HepG2 (cell line): ENCODE data around the gene VPS13D. TPM values are rescaled to one million over a fixed set of nuclear protein-coding genes. Genes with fewer than 3 reads are reported as not detected.

Experiments
- ATAC-seq: fragments of 200-7000 bp; cut with Tn5 transposase; 3 replicates; pipeline ENCODE4 v1.9.1; 2020; ENCODE audit warnings: mild to moderate bottlenecking, moderate library complexity
- BruUV-seq: library from RNA; stranded (reverse); fragments of 400-500 nt; replicated peaks from 2 replicates; lab custom pipeline; 2021; lab: Mats Ljungman, UMichigan
- CTCF ChIA-PET: fragments of 300-600 bp; formaldehyde crosslinking; extraction: SDS; loops from one replicate; lab custom pipeline; 2021; ENCODE audit warnings: low total read pairs, inconsistent platforms, low intra/inter-chr PET ratio; lab: Yijun Ruan, JAX
- POLR2A ChIA-PET: fragments of 350-600 bp; sonication (Branson Sonifier 250); formaldehyde crosslinking; loops from one replicate; lab custom pipeline; 2020; ENCODE audit warnings: antibody characterized with exemption, inconsistent platforms; lab: Yijun Ruan, JAX
- DNase-seq: peaks from one replicate; pipeline ENCODE4 v3.0.0-alpha.2; 2015; ENCODE audit warnings: low spot score
- FAIRE-seq: peaks from 3 replicates; lab custom pipeline; 2011; peaks lifted over from hg19 to GRCh38; lab: Jason Lieb, UNC
- H2AFZ ChIP-seq: one replicate; pipeline ENCODE4 v1.6.1; 2011; ENCODE audit warnings: low read length, inconsistent platforms
- H3K27ac ChIP-seq: fragments of 300-600 bp; 3 replicates; pipeline ENCODE4 v1.8.0; 2011; ENCODE audit warnings: mixed run types, mild to moderate bottlenecking, mixed read lengths, low read length, inconsistent platforms; ENCODE audit not compliant: insufficient read depth; ENCODE audit errors: extremely low read length
- H3K27me3 ChIP-seq, 2 experiments: fragments of 200-600 bp in 1 of 2; 2 replicates in 1 of 2; 3 replicates in 1 of 2; pipeline versions ENCODE4 v1.6.0 to v1.8.0; 2011; ENCODE audit warnings: low read length in 2 of 2, mild to moderate bottlenecking in 2 of 2, moderate library complexity in 2 of 2, inconsistent platforms in 1 of 2; ENCODE audit not compliant: insufficient read depth in 2 of 2, control insufficient read depth in 1 of 2
- H3K36me3 ChIP-seq, 2 experiments: fragments of 200-600 bp in 1 of 2; replicated peaks in 1 of 2; 2 replicates in 1 of 2; 3 replicates in 1 of 2; pipeline versions ENCODE4 v1.5.1 to v1.8.0; 2011; ENCODE audit warnings: low read length in 2 of 2, inconsistent platforms in 1 of 2; ENCODE audit not compliant: insufficient read depth in 2 of 2, control insufficient read depth in 1 of 2
- H3K4me1 ChIP-seq: 2 replicates; pipeline ENCODE4 v1.5.1; 2012; ENCODE audit warnings: low read length, inconsistent platforms; ENCODE audit not compliant: insufficient read depth
- H3K4me2 ChIP-seq: 2 replicates; pipeline ENCODE4 v1.6.0; 2011; ENCODE audit warnings: low read depth, low read length, inconsistent platforms
- H3K4me3 ChIP-seq, 3 experiments: fragments of 200-600 bp in 1 of 3; sonication (generic), shearing (Covaris generic) in 1 of 3; replicated peaks in 1 of 3; 2 replicates each; pipeline ENCODE4 v1.5.1; 2011 to 2016; ENCODE audit warnings: low read length in 3 of 3, inconsistent platforms in 2 of 3, low read depth in 2 of 3, mild to moderate bottlenecking in 2 of 3, control low read depth in 1 of 3, mixed read lengths in 1 of 3; ENCODE audit not compliant: insufficient read depth in 1 of 3
- H3K79me2 ChIP-seq: one replicate; pipeline ENCODE4 v1.6.1; 2011; ENCODE audit warnings: low read length, inconsistent platforms; ENCODE audit not compliant: insufficient read depth
- H3K9ac ChIP-seq: 2 replicates; pipeline ENCODE4 v1.6.0; 2011; ENCODE audit warnings: mild to moderate bottlenecking, low read depth, low read length, inconsistent platforms; ENCODE audit not compliant: insufficient read depth
- H3K9me3 ChIP-seq: 2 replicates; pipeline ENCODE4 v1.5.1; 2012; ENCODE audit warnings: mild to moderate bottlenecking, low read length
- H4K20me1 ChIP-seq: 2 replicates; pipeline ENCODE4 v1.6.0; 2011; ENCODE audit warnings: inconsistent platforms, mild to moderate bottlenecking, low read length, moderate library complexity; ENCODE audit not compliant: insufficient read depth
- FOXA1 ChIP-seq, 2 experiments: fragments of 450-650 bp in 1 of 2; sonication (generic) in 1 of 2; formaldehyde crosslinking in 1 of 2; IDR thresholded peaks; 2 replicates each; pipeline versions ENCODE4 v1.4.0 to v1.6.1; 2016 to 2020; ENCODE audit warnings: missing genetic modification reagents in 1 of 2
- YY1 ChIP-seq: IDR thresholded peaks from 2 replicates; pipeline ENCODE4 v1.6.1; 2011; ENCODE audit warnings: low read length, low read depth, moderate library complexity, mild to moderate bottlenecking; ENCODE audit not compliant: insufficient read depth, insufficient replicate concordance
- ZNF629 ChIP-seq: sonication (generic); formaldehyde crosslinking; conservative IDR thresholded peaks from 2 replicates; pipeline ENCODE4 v1.5.0; 2020; ENCODE audit warnings: missing genetic modification reagents
- WGBS: methylation state at CpG from one replicate; pipeline ENCODE4 v1.1.6; 2017; ENCODE audit warnings: low lambda C conversion rate; 5-methylcytosine and 5-hydroxymethylcytosine counted together
- in situ Hi-C: cut with HindIII; loops from 2 replicates; pipeline ENCODE4 v1.10.0; 2017; ENCODE audit warnings: low pct_unique_long_range_greater_than_20kb; ENCODE audit not compliant: extremely low pct_ligation_motif_present
- intact Hi-C: fragments of 100-400 bp; cut with micrococcal nuclease; formaldehyde crosslinking; loops from one replicate; pipeline ENCODE4 v1.10.0; 2022; ENCODE audit not compliant: unreplicated experiment
- polyA plus RNA-seq, 8 experiments: library from polyadenylated mRNA; depleted of rRNA in 3 of 8; stranded (reverse) in 7 of 8; unstranded in 1 of 8; fragments of >200 nt; fragmentation: Illumina TruSeq in 4 of 8; extraction: Trizol in 4 of 8; gene quantifications; 2 replicates each; pipeline versions ENCODE4 v1.2.1 to v1.2.3, GENCODE V29; 2011 to 2016; ENCODE audit warnings: low read depth in 4 of 8, missing spikeins in 1 of 8, mixed read lengths in 1 of 8; ENCODE audit not compliant: insufficient read depth in 1 of 8
- total RNA-seq, 5 experiments: library from RNA; depleted of rRNA; stranded (reverse); fragments of >200 nt; fragmentation: Illumina TruSeq; extraction: Trizol; gene quantifications; 2 replicates each; pipeline ENCODE4 v1.2.3, GENCODE V29; 2016; ENCODE audit warnings: low read depth in 1 of 5
- TF ChIP-seq, protein P1 (sequence below): sonication (generic); formaldehyde crosslinking; IDR thresholded peaks from 2 replicates; pipeline ENCODE4 v1.4.0; 2020; ENCODE audit warnings: missing genetic modification reagents
- TF ChIP-seq, protein P2 (sequence below): sonication (generic); formaldehyde crosslinking; IDR thresholded peaks from 2 replicates; pipeline ENCODE4 v1.5.1; 2020; ENCODE audit warnings: mild to moderate bottlenecking, missing genetic modification reagents, moderate library complexity

VPS13D gene
- total and polyA plus RNA-seq, 2 of the 13 experiments (the other 11 are each of a cell fraction or from before 2014, with no cell fraction given), result 8.6 to 13.9 TPM

GRCh38 chr1:12438349-12438924, 208.6 kb downstream of the VPS13D start (continued):
- TF ChIP-seq, protein P1, sequence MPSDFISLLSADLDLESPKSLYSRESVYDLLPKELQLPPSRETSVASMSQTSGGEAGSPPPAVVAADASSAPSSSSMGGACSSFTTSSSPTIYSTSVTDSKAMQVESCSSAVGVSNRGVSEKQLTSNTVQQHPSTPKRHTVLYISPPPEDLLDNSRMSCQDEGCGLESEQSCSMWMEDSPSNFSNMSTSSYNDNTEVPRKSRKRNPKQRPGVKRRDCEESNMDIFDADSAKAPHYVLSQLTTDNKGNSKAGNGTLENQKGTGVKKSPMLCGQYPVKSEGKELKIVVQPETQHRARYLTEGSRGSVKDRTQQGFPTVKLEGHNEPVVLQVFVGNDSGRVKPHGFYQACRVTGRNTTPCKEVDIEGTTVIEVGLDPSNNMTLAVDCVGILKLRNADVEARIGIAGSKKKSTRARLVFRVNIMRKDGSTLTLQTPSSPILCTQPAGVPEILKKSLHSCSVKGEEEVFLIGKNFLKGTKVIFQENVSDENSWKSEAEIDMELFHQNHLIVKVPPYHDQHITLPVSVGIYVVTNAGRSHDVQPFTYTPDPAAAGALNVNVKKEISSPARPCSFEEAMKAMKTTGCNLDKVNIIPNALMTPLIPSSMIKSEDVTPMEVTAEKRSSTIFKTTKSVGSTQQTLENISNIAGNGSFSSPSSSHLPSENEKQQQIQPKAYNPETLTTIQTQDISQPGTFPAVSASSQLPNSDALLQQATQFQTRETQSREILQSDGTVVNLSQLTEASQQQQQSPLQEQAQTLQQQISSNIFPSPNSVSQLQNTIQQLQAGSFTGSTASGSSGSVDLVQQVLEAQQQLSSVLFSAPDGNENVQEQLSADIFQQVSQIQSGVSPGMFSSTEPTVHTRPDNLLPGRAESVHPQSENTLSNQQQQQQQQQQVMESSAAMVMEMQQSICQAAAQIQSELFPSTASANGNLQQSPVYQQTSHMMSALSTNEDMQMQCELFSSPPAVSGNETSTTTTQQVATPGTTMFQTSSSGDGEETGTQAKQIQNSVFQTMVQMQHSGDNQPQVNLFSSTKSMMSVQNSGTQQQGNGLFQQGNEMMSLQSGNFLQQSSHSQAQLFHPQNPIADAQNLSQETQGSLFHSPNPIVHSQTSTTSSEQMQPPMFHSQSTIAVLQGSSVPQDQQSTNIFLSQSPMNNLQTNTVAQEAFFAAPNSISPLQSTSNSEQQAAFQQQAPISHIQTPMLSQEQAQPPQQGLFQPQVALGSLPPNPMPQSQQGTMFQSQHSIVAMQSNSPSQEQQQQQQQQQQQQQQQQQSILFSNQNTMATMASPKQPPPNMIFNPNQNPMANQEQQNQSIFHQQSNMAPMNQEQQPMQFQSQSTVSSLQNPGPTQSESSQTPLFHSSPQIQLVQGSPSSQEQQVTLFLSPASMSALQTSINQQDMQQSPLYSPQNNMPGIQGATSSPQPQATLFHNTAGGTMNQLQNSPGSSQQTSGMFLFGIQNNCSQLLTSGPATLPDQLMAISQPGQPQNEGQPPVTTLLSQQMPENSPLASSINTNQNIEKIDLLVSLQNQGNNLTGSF (CRISPR knock-in tag), result no peak
- no peak for TF ChIP-seq FOXA1 (IDR thresholded peaks at IDR 0.05)
- no peak for TF ChIP-seq FOXA1 (CRISPR knock-in tag; IDR thresholded peaks at IDR 0.05)
- no peak for TF ChIP-seq YY1

DNA sequence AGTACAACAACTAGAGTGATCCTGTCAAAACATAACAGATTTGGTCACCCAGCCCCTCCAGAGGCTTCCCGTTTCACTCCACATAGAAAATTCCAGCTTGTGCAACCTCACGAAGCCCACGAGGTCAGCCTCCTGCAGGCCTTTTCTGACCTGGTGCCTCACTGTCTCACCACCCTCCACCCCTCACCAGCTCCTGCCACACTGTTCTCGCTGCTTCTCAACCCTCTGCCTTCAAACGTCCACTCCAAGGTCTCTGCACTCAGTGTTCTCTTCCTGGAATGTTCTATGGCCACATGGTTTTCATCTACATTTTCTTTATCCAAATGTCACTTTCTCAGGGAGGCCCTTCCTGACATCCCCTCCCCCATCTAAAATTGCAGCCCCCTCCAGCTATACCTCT, 209.2 kb downstream of the VPS13D start:
- Histone ChIP-seq H3K79me2 (no peaks in the 10 kb centered on the region), H3K4me1 (peaks cover 64% of the 10 kb centered on the region), H2AFZ (no peak overlapping the region), H3K36me3 (no peaks in the 10 kb centered on the region; a peak in 1 of 5 replicates), H3K4me3 (no peak overlapping the region), H3K4me2 (no peak overlapping the region), H3K27ac (no peak overlapping the region), H3K9me3 (no peaks in the 10 kb centered on the region), H4K20me1 (no peaks in the 10 kb centered on the region), H3K27me3 (no peaks in the 10 kb centered on the region), H3K9ac (no peak overlapping the region)
- 86% methylated on average over 5 of the region's 5 CpGs for WGBS
- DNase-seq, result no peak
- intact Hi-C loops, result no loop called here
- ATAC-seq, result no peak
- no peak for FAIRE-seq
- POLR2A ChIA-PET, result no interaction called here
- no TSS peak for BruUV-seq
- CTCF ChIA-PET, result no interaction called here
- in situ Hi-C loops, result no loop called here
- TF ChIP-seq ZNF629 (CRISPR knock-in tag), result no peak
- TF ChIP-seq, protein P2, sequence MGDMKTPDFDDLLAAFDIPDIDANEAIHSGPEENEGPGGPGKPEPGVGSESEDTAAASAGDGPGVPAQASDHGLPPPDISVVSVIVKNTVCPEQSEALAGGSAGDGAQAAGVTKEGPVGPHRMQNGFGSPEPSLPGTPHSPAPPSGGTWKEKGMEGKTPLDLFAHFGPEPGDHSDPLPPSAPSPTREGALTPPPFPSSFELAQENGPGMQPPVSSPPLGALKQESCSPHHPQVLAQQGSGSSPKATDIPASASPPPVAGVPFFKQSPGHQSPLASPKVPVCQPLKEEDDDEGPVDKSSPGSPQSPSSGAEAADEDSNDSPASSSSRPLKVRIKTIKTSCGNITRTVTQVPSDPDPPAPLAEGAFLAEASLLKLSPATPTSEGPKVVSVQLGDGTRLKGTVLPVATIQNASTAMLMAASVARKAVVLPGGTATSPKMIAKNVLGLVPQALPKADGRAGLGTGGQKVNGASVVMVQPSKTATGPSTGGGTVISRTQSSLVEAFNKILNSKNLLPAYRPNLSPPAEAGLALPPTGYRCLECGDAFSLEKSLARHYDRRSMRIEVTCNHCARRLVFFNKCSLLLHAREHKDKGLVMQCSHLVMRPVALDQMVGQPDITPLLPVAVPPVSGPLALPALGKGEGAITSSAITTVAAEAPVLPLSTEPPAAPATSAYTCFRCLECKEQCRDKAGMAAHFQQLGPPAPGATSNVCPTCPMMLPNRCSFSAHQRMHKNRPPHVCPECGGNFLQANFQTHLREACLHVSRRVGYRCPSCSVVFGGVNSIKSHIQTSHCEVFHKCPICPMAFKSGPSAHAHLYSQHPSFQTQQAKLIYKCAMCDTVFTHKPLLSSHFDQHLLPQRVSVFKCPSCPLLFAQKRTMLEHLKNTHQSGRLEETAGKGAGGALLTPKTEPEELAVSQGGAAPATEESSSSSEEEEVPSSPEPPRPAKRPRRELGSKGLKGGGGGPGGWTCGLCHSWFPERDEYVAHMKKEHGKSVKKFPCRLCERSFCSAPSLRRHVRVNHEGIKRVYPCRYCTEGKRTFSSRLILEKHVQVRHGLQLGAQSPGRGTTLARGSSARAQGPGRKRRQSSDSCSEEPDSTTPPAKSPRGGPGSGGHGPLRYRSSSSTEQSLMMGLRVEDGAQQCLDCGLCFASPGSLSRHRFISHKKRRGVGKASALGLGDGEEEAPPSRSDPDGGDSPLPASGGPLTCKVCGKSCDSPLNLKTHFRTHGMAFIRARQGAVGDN, result peak; percentile 43
